ENCODE results near the gene ACP7. TPM values are rescaled to one million over a fixed set of nuclear protein-coding genes. Genes with fewer than 3 reads are reported as not detected.

ACP7 gene
- total and polyA plus RNA-seq, 2 of the 8 experiments (the other 6 are each of a cell fraction or from before 2014, with no cell fraction given) = 0.27 to 0.50 TPM

DNA sequence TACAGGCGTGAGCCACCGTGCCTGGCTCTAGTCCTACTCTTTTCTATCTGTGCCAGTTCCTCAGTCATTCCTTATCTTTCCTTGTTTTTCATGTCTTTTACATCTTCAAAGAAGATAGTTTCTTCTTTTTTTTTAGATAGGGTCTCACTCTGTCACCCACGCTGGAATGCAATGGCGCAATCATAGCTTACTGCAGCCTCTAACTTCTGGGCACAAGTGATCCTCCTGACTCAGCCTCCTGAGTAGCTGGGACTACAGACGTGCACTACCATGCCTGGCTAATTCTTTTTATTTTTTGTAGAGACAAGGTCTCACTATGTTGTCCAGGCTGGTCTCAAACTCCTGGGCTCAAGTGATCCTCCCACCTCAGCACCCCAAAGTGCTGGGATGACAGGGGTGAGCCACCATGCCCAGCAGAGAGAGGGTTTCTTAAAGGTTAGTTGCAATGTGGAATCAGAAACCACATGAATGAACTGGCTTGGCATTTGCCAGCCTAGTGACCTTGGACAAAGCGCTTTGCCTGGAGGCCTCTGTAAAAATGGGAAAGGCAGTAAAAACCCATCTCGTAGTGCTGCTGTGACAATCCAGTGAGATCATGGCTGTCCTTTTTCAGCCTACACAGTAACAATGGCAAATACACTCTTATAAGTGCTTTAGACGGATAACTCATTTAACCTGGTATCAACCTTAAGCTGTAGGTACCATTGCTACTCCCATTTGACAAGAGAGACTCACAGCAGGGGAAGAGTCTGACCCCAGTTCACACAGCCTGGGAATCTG is 3.9 kb downstream of the ACP7 start:
- Histone ChIP-seq H3K27me3 (replicated peaks in 1 of 4; ENCODE audit: control insufficient read depth in 3 of 4, extremely low read depth in 1 of 4, insufficient read depth in 3 of 4, low read length in 3 of 4) (peaks cover 3 to 28% (median 22%) of the 10 kb centered on the region in 4 experiments), H4K5ac (ENCODE audit: insufficient read length, low read depth, low read length) (no peak overlapping the region), H3K9ac (replicated peaks in 1 of 4; ENCODE audit: extremely low read depth in 1 of 4, low read depth in 3 of 4, low read length in 3 of 4) (no peak overlapping the region), H2BK15ac (ENCODE audit: low read length) (no peak overlapping the region), H3K79me2 (ENCODE audit: control insufficient read depth in 1 of 2, insufficient read depth in 2 of 2, low read length in 2 of 2) (no peaks in the 10 kb centered on the region), H4K20me1 (replicated peaks in 1 of 2; ENCODE audit: control insufficient read depth in 1 of 2, insufficient read depth in 2 of 2, low read length in 2 of 2) (no peaks in the 10 kb centered on the region), H3K9me3 (ENCODE audit: insufficient read depth in 2 of 2, low read depth in 1 of 2, low read length in 1 of 2) (no peaks in the 10 kb centered on the region), H3K18ac (ENCODE audit: extremely low read depth, low read length) (no peak overlapping the region), H3K4ac (replicated peaks; ENCODE audit: insufficient read length, low read depth, low read length) (no peak overlapping the region), H2BK12ac (ENCODE audit: low read depth, low read length) (no peak overlapping the region), H3K14ac (ENCODE audit: insufficient read length) (no peak overlapping the region), H3K4me1 (replicated peaks in 1 of 4; ENCODE audit: control insufficient read depth in 3 of 4, insufficient read depth in 4 of 4, low read length in 3 of 4) (peaks cover 0 to 5% (median 2%) of the 10 kb centered on the region in 4 experiments; a peak in 3 of 7 replicates), H4K8ac (ENCODE audit: extremely low read depth, insufficient read depth, low read length) (no peak overlapping the region), H2BK120ac (replicated peaks; ENCODE audit: low read depth, low read length) (no peak overlapping the region), H2AFZ (ENCODE audit: low read length) (no peak overlapping the region), H3K4me2 (ENCODE audit: insufficient read depth in 1 of 2, low read depth in 2 of 2, low read length in 2 of 2) (no peak overlapping the region), H2BK20ac (ENCODE audit: low read length) (no peak overlapping the region), H3K36me3 (ENCODE audit: control insufficient read depth in 2 of 4, insufficient read depth in 4 of 4, low read length in 3 of 4) (no peaks in the 10 kb centered on the region), H3K4me3 (ENCODE audit: extremely low read depth in 1 of 4, insufficient read depth in 2 of 4, low read depth in 3 of 4, low read length in 4 of 4) (no peak overlapping the region), H3K23me2 (ENCODE audit: low read depth, low read length) (peaks cover 4% of the 10 kb centered on the region; the same call in 1 of the 2 replicates), H4K91ac (replicated peaks; ENCODE audit: insufficient read length, low read length) (no peak overlapping the region), H2BK5ac (ENCODE audit: low read depth, low read length) (no peak overlapping the region), H2AK5ac (ENCODE audit: low read depth, low read length) (no peak overlapping the region), H3K23ac (ENCODE audit: insufficient read length) (no peak overlapping the region), H3K79me1 (ENCODE audit: low read depth, low read length) (no peaks in the 10 kb centered on the region), H3K27ac (ENCODE audit: low read depth, low read length) (no peak overlapping the region), H3K56ac (replicated peaks; ENCODE audit: insufficient read length, low read depth, low read length) (no peak overlapping the region)
- POLR2A ChIA-PET (ENCODE audit: partially characterized antibody) = interaction anchor here (1.1 kb wide), 1 partner anchor 55 kb away, joined by 3 read pairs; the partner anchor contains the start of gene FBXO27
- 86% methylated on average over 8 of the region's 8 CpGs; no CpG with 5 or more reads in 1 of the 2 experiments for WGBS, 2 experiments (ENCODE audit: extremely low coverage in 1 of 2, insufficient coverage in 1 of 2, insufficient read length in 1 of 2, insufficient replicate concordance in 2 of 2, low coverage in 1 of 2, low lambda C conversion rate in 2 of 2, missing lambda C conversion rate in 1 of 2)
- no peak for FAIRE-seq
- TF ChIP-seq CEBPB (IDR thresholded peaks at IDR 0.05; ENCODE audit: low read depth, low read length) (0 out of 2 replicates have a peak, but pooled peaks have one; percentile 8), BRCA1 (IDR thresholded peaks at IDR 0.05; ENCODE audit: low read depth, low read length) (no peak)
- no peak for DNase-seq (ENCODE audit: low read depth in 1 of 2, low spot score in 2 of 2)
- CTCF ChIA-PET (ENCODE audit: partially characterized antibody) = interaction anchor here (1.2 to 1.4 kb wide), 2 partner anchors 23 to 36 kb away, joined by 4 to 5 read pairs; no protein-coding TSS in a partner anchor
